K562 (cell line): ENCODE measurements around the gene RBFOX2. TPM values are rescaled to one million over a fixed set of nuclear protein-coding genes. Genes with fewer than 3 reads are reported as not detected.

Experiments
- ASH1L ChIP-seq: fragments of 450-650 bp; IDR thresholded peaks from 2 replicates; pipeline ENCODE4 v1.6.1; 2018; ENCODE audit warnings: borderline replicate concordance, mild to moderate bottlenecking, low read depth; ENCODE audit not compliant: partially characterized antibody
- JUN ChIP-seq, 2 experiments: sonication (generic) in 1 of 2; formaldehyde crosslinking in 1 of 2; IDR thresholded peaks; 2 replicates each; pipeline versions ENCODE4 v1.6.1 to v1.8.0; 2012 to 2022; ENCODE audit warnings: borderline replicate concordance in 2 of 2, mild to moderate bottlenecking in 2 of 2, improper control_type of control experiment in 1 of 2, low read depth in 1 of 2, low read length in 1 of 2, missing genetic modification reagents in 1 of 2
- L3MBTL2 ChIP-seq: fragments of 450-650 bp; IDR thresholded peaks from 2 replicates; pipeline ENCODE4 v1.6.1; 2016; ENCODE audit warnings: mild to moderate bottlenecking, moderate library complexity
- MAZ ChIP-seq, 2 experiments: fragments of 450-650 bp in 1 of 2; sonication (generic) in 1 of 2; formaldehyde crosslinking; IDR thresholded peaks in 1 of 2; conservative IDR thresholded peaks in 1 of 2; 2 replicates each; pipeline versions ENCODE4 v1.4.0 to v1.5.0; 2020; ENCODE audit warnings: mild to moderate bottlenecking in 1 of 2, missing genetic modification reagents in 1 of 2
- OTX1 ChIP-seq: fragments of 450-650 bp; formaldehyde crosslinking; IDR thresholded peaks from 2 replicates; pipeline ENCODE4 v1.4.0; 2022; ENCODE audit warnings: mild to moderate bottlenecking
- PTRF ChIP-seq: fragments of 450-650 bp; IDR thresholded peaks from 2 replicates; pipeline ENCODE4 v1.6.1; 2016; ENCODE audit warnings: mild to moderate bottlenecking, missing genetic modification characterization, missing compliant biosample characterization
- RBM15 ChIP-seq: fragments of 200-400 bp; formaldehyde crosslinking; IDR thresholded peaks from 2 replicates; pipeline ENCODE4 v1.6.1; 2018; ENCODE audit warnings: mild to moderate bottlenecking, low read length, moderate library complexity; ENCODE audit not compliant: insufficient read depth
- RFX7 ChIP-seq: fragments of 250-450 bp; sonication (Bioruptor Pico); IDR thresholded peaks from 2 replicates; pipeline ENCODE4 v1.5.1; 2021; ENCODE audit warnings: mild to moderate bottlenecking
- SNRNP70 ChIP-seq: fragments of 200-400 bp; formaldehyde crosslinking; optimal IDR thresholded peaks from 2 replicates; pipeline ENCODE3; 2017; ENCODE audit warnings: low read depth, low read length
- SOX6 ChIP-seq: fragments of 450-650 bp; IDR thresholded peaks from 2 replicates; pipeline ENCODE4 v1.6.1; 2014; ENCODE audit warnings: mild to moderate bottlenecking
- ZFP30 ChIP-seq: fragments of 250-450 bp; sonication (Bioruptor Pico); IDR thresholded peaks from 2 replicates; pipeline ENCODE4 v1.8.0; 2022; ENCODE audit warnings: moderate library complexity, mild to moderate bottlenecking, inconsistent platforms, borderline replicate concordance
- ZNF263 ChIP-seq: sonication (generic); formaldehyde crosslinking; IDR thresholded peaks from 2 replicates; pipeline ENCODE4 v1.8.0; 2022; ENCODE audit warnings: mild to moderate bottlenecking, missing genetic modification reagents, borderline replicate concordance
- polyA plus RNA-seq, 8 experiments: library from polyadenylated mRNA; depleted of rRNA in 4 of 8; stranded (reverse) in 5 of 8; unstranded in 3 of 8; fragments of >200 nt; fragmentation: Nextera tagmentation in 2 of 8; fragmentation: Illumina TruSeq in 1 of 8; extraction: Ambion mirVana in 2 of 8; extraction: Trizol in 1 of 8; gene quantifications; 2 replicates each; pipeline versions ENCODE4 v1.2.1 to v1.2.3, GENCODE V29; 2011 to 2014; ENCODE audit warnings: inconsistent platforms in 1 of 8, missing spikeins in 1 of 8
- total RNA-seq, 7 experiments: library from RNA; depleted of rRNA in 6 of 7; stranded (reverse); fragments of >200 nt in 6 of 7; fragmentation: Illumina TruSeq in 2 of 7; extraction: Trizol in 2 of 7; gene quantifications; 2 replicates each; pipeline versions ENCODE4 v1.2.1 to v1.2.3, GENCODE V29; 2011 to 2021; ENCODE audit warnings: low replicate concordance in 1 of 7
- TF ChIP-seq, protein P1 (sequence below): fragments of 450-650 bp; formaldehyde crosslinking; IDR thresholded peaks from 2 replicates; pipeline ENCODE4 v1.4.0; 2020; ENCODE audit warnings: mild to moderate bottlenecking, moderate library complexity
- TF ChIP-seq, protein P2 (sequence below): fragments of 450-650 bp; formaldehyde crosslinking; IDR thresholded peaks from 2 replicates; pipeline ENCODE4 v1.4.0; 2020; ENCODE audit warnings: mild to moderate bottlenecking, moderate library complexity
- TF ChIP-seq, protein P3 (sequence below), 2 experiments: fragments of 450-650 bp; conservative IDR thresholded peaks; 2 replicates each; pipeline ENCODE4 v1.6.1; 2017; ENCODE audit warnings: mild to moderate bottlenecking in 2 of 2, moderate library complexity in 2 of 2
- TF ChIP-seq, protein P4 (sequence below): fragments of 450-650 bp; formaldehyde crosslinking; conservative IDR thresholded peaks from 2 replicates; pipeline ENCODE4 v1.4.0; 2022; ENCODE audit warnings: mild to moderate bottlenecking, missing genetic modification characterization
- TF ChIP-seq, protein P5 (sequence below): fragments of 450-650 bp; IDR thresholded peaks from 2 replicates; pipeline ENCODE4 v1.6.1; 2017; ENCODE audit warnings: antibody characterized with exemption, mild to moderate bottlenecking

RBFOX2 gene
- total and polyA plus RNA-seq, 9 of the 15 experiments (the other 6 are each of a cell fraction or from before 2014, with no cell fraction given) = 5.8 to 24.8 (median 14.2) TPM

DNA sequence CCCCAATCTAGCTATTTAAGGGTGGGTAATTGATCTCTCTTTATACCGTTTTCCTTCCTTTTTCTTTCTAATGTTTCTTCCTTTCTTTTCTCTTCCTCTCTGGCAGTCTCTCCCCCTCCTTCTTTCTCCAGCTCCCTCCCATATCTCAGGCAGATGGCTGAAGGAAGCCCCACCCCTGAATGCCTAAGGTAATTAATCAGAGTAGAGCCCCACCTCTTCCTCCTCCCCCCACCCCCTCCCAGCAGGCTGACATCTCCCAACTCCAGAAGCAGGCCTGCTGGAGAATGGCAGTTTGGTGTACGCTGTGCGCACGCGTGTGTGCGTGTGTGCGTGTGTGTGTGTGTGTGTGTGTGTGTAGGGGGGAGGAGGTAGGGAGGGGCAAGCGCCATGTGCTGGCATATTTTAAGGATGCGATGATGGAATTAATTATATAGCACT is 188.3 kb downstream of the RBFOX2 start (continued):
- TF ChIP-seq ASH1L (no peak), ZNF263 (CRISPR knock-in tag) (no peak), RFX7 (CRISPR knock-in tag) (no peak), OTX1 (CRISPR knock-in tag) (0 out of 2 replicates have a peak, but pooled peaks have one; percentile 34), ZFP30 (CRISPR knock-in tag) (no peak), MAZ (CRISPR knock-in tag; conservative IDR thresholded peaks at IDR 0.05 in 1 of 2, IDR thresholded peaks at IDR 0.05 in 1 of 2) (peak; percentile 61 to 89), JUN (IDR thresholded peaks at IDR 0.05; ENCODE audit: borderline replicate concordance, low read depth, low read length) (no peak), JUN (CRISPR knock-in tag; IDR thresholded peaks at IDR 0.05; ENCODE audit: borderline replicate concordance) (no peak), RBM15 (no peak), L3MBTL2 (no peak), SNRNP70 (no peak), SOX6 (no peak), PTRF (tag) (no peak)
- TF ChIP-seq, protein P1, sequence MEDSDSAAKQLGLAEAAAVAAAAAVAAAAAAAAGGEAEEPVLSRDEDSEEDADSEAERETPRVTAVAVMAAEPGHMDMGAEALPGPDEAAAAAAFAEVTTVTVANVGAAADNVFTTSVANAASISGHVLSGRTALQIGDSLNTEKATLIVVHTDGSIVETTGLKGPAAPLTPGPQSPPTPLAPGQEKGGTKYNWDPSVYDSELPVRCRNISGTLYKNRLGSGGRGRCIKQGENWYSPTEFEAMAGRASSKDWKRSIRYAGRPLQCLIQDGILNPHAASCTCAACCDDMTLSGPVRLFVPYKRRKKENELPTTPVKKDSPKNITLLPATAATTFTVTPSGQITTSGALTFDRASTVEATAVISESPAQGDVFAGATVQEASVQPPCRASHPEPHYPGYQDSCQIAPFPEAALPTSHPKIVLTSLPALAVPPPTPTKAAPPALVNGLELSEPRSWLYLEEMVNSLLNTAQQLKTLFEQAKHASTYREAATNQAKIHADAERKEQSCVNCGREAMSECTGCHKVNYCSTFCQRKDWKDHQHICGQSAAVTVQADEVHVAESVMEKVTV (CRISPR knock-in tag) = no peak
- TF ChIP-seq, protein P2, sequence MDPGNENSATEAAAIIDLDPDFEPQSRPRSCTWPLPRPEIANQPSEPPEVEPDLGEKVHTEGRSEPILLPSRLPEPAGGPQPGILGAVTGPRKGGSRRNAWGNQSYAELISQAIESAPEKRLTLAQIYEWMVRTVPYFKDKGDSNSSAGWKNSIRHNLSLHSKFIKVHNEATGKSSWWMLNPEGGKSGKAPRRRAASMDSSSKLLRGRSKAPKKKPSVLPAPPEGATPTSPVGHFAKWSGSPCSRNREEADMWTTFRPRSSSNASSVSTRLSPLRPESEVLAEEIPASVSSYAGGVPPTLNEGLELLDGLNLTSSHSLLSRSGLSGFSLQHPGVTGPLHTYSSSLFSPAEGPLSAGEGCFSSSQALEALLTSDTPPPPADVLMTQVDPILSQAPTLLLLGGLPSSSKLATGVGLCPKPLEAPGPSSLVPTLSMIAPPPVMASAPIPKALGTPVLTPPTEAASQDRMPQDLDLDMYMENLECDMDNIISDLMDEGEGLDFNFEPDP (CRISPR knock-in tag) = no peak
- TF ChIP-seq, protein P3, sequence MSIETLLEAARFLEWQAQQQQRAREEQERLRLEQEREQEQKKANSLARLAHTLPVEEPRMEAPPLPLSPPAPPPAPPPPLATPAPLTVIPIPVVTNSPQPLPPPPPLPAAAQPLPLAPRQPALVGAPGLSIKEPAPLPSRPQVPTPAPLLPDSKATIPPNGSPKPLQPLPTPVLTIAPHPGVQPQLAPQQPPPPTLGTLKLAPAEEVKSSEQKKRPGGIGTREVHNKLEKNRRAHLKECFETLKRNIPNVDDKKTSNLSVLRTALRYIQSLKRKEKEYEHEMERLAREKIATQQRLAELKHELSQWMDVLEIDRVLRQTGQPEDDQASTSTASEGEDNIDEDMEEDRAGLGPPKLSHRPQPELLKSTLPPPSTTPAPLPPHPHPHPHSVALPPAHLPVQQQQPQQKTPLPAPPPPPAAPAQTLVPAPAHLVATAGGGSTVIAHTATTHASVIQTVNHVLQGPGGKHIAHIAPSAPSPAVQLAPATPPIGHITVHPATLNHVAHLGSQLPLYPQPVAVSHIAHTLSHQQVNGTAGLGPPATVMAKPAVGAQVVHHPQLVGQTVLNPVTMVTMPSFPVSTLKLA (conservative IDR thresholded peaks at IDR 0.05) = peak; percentile 71 to 89
- TF ChIP-seq, protein P4, sequence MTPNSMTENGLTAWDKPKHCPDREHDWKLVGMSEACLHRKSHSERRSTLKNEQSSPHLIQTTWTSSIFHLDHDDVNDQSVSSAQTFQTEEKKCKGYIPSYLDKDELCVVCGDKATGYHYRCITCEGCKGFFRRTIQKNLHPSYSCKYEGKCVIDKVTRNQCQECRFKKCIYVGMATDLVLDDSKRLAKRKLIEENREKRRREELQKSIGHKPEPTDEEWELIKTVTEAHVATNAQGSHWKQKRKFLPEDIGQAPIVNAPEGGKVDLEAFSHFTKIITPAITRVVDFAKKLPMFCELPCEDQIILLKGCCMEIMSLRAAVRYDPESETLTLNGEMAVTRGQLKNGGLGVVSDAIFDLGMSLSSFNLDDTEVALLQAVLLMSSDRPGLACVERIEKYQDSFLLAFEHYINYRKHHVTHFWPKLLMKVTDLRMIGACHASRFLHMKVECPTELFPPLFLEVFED (CRISPR knock-in tag) = 0 out of 2 replicates have a peak, but pooled peaks have one; percentile 25
- TF ChIP-seq, protein P5, sequence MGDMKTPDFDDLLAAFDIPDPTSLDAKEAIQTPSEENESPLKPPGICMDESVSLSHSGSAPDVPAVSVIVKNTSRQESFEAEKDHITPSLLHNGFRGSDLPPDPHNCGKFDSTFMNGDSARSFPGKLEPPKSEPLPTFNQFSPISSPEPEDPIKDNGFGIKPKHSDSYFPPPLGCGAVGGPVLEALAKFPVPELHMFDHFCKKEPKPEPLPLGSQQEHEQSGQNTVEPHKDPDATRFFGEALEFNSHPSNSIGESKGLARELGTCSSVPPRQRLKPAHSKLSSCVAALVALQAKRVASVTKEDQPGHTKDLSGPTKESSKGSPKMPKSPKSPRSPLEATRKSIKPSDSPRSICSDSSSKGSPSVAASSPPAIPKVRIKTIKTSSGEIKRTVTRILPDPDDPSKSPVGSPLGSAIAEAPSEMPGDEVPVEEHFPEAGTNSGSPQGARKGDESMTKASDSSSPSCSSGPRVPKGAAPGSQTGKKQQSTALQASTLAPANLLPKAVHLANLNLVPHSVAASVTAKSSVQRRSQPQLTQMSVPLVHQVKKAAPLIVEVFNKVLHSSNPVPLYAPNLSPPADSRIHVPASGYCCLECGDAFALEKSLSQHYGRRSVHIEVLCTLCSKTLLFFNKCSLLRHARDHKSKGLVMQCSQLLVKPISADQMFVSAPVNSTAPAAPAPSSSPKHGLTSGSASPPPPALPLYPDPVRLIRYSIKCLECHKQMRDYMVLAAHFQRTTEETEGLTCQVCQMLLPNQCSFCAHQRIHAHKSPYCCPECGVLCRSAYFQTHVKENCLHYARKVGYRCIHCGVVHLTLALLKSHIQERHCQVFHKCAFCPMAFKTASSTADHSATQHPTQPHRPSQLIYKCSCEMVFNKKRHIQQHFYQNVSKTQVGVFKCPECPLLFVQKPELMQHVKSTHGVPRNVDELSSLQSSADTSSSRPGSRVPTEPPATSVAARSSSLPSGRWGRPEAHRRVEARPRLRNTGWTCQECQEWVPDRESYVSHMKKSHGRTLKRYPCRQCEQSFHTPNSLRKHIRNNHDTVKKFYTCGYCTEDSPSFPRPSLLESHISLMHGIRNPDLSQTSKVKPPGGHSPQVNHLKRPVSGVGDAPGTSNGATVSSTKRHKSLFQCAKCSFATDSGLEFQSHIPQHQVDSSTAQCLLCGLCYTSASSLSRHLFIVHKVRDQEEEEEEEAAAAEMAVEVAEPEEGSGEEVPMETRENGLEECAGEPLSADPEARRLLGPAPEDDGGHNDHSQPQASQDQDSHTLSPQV = no peak
